GM19023 (cell line): Measurements from ENCODE around the gene PDE4D.

Experiments
- ATAC-seq: cut with Tn5 transposase; IDR thresholded peaks from one replicate; pipeline ENCODE4 v1.9.1; 2021; ENCODE audit warnings: mild to moderate bottlenecking, moderate library complexity; ENCODE audit not compliant: unreplicated experiment

Gene PDE4D

DNA sequence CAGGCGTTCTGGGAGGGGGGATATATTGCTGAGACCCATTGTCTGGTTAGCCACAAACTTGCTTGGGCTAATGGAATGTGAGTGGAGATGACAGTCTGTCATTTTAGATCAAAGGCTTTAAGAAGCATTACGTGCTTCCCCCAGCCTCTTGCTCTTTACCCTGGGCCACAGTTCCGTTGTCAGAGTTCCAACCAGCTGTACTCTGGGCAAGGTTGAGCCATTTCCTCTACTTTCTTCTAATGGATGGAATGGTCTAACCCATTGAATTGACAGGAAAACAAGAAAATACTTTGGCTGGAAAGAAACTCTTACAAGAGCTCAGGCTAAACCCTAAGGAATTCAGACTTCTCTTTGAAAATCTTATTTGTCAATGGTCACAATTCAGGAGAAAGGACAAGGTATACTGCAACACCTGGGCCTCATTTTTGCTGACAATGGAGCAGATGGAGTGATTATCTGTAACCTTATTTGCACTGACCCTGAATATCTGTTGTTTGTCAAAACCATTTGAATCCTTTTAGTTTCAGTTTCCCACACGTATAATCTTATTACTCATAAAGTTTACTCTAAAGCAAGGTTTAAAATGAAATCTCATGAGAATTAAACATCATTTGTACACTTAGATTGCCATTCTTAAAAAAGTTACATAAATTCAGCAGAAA lies 231.4 kb downstream of the PDE4D start:
- ATAC-seq, result peak; percentile 64

DNA sequence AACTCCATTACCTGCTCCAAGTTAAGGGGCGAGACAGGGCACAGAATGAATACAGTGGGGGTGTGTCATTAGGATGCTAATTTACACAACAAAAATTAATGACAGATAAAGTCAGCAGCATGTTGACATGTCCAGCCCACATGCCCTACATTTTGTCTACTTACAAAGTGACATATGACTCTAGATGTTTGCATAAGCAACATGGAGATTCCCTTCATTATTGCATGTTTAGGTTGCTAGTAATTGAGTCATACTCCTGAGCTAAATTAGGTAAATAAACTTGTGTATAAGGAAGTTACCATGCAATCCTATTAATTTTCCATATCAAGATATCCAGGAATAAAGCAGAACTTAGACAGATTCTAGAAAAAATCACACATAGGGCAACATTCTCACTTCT lies 232.2 kb downstream of the PDE4D start:
- no peak for ATAC-seq

DNA sequence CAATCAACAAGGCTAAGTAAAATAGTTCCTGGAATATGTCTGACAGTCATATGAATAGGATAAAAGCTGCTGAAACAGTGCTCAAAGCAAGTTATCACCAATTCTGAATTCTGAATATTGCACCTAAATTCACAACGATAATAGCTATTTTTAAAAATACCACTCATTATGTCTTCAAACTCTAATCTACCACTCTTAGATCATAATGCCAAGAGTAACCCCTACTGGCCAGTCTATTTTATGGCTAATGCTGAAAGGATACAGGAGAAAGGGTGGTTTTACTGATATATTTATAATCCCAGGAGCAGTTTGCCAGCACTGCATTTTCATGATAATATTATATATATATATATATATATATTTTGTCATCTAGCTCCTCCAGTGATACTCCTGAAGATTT lies 232.8 kb downstream of the PDE4D start:
- no peak for ATAC-seq

DNA sequence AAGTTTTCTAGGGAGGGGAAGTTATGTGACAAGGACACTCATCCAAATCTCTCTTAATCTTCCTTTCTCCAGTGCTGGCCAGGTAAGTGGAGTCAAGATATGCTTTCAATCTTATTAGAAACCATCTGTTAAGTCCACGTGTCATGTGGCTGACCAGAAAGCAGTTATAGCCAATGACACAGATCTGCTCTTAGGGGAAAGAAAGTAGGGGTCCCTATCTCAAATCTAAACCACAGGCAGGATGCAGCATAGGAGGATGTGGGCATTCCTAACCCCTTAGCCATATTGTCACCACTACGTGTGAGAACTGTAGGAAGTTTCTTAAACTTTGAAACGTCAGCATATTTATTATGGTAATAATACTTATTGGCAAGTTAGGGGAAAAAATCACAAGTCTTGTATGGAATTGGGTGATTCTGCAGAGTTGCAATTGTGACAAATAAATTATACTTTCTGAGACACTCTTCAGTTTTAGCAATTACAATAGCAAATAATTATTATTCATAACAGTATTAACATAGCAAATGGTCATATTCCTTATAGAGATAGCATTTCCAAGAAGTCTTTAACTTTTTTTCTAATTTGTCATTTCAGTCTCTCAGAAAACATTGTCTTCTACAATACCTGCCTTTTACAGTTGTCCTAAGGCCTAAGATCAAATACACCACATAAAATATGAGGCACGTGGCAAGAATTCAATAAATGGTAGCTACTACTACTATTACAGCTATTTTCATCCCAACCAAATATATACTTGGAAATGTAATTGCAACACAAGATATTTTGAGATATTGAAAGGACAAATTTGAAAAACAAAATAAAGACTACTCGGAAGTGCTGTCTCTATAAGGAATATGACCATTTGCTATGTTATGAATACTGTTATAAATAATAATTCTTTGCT lies 236.9 kb downstream of the PDE4D start:
- ATAC-seq, result no peak

DNA sequence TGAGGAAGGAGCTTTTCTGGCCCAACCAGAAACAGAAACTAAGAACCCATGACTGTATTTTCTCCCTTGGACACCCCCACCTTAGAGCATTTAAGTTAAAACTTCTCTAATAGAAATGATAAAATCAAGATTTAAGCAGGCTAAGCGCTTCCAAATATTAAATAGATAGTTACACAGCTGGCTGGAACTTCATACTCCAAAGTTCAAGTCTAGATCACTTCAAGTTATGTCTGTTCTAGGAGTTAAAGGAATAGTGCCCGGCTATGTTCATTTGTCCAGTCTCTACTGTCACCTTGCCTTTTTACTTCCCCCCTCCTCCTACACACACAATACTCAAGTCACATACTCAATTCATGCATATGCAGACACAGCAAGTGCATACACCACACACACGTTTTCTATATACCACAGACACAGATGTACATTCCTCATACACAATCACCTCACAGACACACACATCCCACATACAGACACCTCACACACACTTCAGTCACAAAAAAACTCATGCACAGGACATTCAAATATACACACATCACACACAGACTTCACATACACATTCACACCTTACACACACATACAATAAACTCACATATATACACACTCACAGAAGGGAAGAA lies 237.7 kb downstream of the PDE4D start:
- ATAC-seq, result no peak

DNA sequence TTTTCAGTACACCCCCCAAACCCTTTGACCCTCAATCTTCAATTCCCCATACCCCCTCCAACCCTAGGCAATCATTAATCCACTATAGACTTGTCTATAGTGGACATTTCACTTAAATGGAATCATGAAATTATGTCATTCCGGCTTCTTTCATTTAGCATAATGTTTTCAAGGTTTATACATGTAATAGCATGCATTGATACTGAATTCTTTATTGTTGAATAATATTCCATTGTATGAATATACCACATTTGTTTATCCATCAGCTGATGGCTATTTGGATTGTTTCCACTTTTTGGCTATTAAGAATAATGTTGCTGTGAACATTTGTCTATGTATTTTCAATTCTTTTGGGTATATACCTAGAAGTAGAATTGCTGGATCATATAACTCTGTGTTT lies 238.8 kb downstream of the PDE4D start:
- ATAC-seq, result no peak

DNA sequence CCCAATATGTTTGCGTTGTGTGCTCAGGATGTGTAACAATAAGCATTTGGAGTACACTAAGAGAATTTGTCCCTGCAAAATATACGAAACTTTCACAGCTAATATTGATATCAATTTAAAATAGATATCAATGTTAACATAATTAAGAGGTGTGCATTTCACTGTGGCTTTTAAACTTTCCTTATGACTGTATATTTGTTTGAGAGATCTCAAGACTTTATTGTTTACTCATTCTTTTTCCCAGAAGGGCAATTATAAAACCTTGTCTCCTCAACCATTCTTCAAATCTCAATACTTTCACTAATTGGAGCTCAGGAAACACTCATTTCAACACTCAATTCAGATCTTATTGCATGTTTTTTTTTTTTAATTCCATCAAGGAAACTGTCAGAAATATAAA lies 241.1 kb downstream of the PDE4D start:
- ATAC-seq, result no peak

DNA sequence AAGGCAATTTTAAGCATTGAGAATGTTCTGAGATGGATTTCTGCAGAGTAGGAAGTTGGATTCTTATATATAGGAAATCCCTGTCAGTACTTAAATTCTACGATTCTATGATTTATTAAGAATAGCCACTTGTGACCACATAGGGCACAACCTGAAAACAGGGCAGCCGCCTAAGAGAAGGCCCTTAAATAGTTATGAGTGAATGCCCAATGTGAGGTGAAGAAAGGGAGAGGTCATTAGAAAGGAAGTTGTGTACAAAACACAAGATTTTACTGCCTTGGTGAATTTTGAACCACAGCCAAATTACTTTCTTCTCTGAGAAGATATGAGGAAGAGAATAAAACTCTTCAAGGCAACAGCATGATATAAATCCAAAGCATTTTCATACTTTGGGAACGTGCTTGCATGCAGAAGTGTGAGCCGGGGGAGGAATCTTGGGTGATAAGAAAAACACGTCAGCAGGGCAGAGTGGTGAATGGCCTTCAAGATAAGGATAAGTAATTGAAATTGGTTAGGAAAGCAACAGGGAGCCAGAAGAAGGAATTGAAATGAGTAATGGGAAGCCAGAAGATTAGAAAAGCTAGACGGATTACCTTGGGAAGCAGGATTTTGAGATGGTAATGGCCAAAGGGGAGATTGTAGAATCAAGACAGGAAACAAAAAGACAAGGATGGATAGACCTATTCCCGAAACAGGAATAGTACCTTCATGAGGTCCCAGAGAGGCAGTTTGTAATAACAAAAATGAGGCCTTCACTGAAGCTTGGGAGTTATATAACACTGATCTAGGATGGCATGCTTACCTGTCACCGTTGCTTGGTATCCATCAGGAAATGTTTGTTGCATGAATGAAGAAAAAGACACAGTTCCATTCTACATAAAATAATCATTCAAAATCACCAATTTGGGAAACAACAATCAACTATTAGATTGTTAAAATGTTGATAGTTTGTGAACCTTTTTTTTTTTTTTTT lies 244.3 kb downstream of the PDE4D start:
- ATAC-seq, result no peak

DNA sequence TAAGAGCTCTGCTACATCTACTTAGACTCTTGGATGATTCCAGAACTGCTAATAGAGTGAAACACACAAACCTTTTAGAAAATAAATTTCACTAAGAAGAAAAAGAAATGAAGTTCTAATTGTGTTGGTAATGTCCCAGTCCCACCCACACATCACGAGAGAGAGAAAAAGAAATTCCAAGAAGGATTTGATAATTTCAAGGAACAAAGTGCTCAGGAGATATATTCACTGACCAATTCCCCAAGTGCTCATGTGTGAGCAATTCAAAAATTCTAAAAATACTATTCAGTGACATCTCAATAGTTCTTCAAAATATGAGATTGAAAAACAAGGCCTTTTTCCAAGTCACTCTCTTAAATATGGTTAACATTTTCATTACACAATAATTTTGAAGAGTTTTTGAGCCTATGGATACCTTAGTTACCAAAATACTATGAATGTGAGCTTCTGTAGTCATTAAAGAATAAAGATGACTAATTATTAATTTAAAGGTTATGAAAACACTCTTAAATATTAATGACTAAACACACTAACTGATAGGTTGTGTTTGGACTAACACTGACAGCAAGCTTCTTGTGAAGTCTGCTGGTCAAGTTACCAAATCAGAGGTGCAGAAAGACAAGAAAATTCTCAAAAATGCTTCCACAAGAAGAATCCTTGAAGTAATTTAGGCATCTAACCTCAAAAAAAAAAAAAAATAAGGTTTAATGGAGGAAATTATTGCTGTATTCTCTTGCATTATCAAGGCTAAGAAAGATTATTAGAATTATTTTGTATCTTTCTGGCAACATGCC lies 245.3 kb downstream of the PDE4D start:
- no peak for ATAC-seq

DNA sequence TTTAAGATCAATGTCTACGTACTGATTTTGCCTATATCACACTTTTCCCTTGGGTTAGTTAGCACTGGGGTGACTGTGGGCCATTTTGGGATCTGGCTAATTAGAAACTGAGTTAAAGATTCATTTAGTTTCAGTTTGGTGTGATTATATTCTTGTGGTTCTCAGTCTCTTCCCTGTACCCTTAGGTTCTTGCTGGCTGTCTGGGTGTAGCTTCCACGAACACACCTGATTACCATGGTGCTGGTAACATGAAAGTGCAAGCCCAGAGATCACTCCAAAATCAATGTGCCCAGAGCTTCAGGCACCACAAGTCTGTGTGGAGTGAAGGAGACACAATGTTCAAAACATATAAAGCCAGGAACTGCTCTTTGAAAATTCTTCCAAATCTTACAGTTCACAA lies 248.1 kb downstream of the PDE4D start:
- no peak for ATAC-seq

DNA sequence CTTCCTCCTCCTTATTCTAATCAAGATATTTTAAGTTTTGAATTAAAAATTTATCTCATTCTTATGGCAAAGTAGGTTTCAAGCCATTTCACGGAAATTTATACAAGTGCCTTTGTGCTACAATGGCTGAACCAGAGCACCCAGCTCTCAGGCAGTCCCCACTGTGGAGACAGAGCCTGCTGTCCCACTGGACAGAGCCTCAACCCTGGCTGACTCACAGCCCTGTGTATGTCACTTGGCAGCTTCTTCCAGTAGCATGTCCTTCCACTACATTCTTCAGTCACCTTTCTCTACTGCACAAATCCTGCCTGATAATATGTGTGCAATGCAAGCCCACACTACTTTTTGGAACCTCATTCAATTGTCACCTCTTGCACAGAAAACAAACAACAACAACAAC lies 253.1 kb downstream of the PDE4D start:
- no peak for ATAC-seq

DNA sequence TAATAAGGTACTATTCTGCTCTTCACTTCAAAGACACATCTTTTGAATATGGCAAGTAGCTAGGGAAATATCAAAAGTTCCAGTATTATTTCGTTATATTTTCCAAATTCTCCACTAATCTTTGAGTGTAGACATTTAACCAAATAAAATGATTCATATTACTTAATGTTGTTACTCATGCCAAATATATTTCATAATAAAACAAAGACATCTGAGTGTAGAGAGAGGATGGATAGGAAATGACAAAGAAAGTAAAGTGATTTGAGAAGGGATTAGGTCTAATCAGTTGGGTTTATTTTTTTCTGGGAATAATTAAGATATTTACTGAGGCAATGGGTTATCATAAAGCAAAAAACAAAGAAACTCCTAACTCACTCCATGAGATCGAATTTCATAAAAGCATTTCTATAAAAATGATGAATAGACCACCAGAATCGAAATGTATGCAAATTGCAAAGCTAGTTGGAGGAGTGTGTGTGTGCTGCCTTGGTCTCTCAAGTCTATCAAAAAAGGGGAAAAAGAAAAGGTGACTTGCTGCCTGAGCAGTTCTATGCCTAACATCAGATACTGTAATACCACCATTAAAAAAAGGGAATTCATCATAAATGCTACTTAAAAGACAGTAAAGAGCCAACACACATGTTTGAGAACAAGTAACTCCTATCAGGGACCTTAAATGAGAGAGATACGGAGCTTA lies 255.5 kb downstream of the PDE4D start:
- no peak for ATAC-seq

DNA sequence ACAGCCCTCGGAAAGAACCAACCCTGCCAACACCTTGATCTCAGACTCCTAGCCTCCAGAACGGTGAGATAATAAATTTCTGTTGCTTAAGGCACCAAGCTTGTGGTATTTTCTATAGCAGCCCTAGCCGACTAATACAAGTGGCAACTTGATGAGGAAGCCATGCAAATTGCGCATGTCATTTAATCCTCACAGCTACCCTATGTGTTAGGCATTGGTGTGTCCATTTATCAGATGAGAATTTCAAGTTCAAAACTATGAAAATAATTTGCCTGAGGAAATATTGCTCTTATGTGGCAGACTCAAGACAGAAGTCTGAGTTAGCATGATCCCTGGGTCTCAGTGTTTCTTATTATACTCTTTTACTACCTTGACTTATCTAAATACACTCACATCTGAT lies 264.0 kb downstream of the PDE4D start:
- no peak for ATAC-seq

DNA sequence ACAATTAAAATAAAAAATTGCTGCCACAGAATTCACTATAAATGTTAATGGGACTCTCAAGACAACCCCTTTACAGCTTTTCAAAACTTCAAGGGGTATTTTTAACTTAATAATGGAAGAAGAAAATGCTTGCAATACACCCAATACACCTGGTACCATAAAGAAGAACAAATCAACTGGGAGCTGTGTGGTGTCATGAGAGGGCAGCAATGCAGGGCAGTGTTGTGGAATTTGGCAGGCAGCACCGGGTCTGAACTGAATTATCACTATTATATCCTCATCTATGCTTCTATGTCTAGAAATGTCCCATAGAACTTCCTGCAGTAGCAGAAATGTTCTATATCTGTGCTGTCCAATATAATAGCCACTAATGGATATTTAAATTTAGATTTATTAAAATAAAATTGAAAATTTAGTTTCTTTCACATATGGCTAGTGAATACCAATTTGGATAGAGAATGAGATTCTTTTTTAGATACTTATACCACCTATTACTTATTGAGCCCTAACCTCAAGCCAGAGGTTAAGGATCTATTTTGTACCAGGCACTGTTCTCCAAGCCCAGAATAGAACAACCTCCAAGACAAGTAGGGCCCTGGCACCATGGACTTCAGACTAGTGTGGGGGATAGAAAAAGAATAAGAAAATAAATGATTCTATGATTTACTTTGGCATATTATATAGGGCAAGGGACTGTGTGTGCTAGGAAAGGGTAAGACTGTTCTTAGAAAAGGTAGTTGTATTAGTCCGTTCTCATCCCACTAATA lies 265.3 kb downstream of the PDE4D start:
- ATAC-seq, result no peak

DNA sequence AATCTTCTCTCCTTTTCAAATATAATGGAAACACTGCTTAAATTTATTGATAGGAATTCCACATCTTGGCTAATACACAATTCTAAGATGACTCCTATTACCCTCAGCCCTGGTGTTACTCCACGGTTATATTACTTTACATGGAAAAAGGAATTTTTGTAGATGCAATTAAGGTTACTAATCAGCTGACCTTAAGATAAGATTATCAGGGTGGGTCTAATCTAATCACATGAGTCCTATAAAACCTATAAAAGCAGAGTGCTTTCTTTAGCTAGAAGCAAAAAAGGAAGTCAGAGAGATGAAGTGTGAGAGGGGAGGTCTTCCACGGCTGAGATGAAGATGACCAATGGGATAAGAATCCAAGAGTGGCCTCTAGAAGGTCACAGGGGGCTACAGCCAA lies 268.6 kb downstream of the PDE4D start:
- ATAC-seq, result no peak

DNA sequence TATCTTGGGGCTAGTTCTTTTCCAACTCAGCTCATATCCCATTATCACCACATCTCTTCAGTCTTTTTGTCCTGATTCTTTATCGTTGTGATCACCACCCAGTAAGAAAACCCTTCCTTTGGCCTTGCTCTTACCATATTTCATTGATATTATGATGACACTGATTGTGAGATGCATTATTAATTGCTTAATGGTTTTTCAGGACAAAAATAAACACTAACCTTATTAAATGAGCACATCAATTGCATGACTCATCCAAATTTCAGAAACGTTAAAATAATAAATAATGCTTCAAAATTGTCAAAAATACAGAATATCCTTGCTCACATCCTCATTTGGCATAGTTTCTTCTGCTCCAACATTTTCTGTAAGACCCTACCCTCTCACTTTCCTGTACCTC lies 270.7 kb downstream of the PDE4D start:
- ATAC-seq, result no peak

DNA sequence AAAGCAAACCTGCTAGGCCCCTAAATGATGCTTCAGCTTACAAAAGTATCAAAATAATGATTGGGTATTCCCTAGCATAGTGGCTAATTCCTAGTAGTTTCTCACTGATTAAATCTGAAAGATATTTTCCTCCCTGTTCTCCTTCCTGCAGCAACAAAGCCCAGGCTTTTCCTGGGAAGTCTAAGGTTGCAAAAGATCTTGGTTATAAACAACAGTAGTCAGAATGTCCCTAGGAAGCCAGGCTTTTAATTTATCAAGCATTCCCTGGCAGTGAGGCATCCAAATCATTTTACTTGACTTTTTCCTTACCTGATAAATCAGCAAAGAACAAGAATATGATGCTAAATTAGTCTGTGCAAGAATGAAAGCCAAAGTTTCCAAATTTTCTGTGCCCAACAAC lies 272.0 kb downstream of the PDE4D start:
- ATAC-seq, result no peak

DNA sequence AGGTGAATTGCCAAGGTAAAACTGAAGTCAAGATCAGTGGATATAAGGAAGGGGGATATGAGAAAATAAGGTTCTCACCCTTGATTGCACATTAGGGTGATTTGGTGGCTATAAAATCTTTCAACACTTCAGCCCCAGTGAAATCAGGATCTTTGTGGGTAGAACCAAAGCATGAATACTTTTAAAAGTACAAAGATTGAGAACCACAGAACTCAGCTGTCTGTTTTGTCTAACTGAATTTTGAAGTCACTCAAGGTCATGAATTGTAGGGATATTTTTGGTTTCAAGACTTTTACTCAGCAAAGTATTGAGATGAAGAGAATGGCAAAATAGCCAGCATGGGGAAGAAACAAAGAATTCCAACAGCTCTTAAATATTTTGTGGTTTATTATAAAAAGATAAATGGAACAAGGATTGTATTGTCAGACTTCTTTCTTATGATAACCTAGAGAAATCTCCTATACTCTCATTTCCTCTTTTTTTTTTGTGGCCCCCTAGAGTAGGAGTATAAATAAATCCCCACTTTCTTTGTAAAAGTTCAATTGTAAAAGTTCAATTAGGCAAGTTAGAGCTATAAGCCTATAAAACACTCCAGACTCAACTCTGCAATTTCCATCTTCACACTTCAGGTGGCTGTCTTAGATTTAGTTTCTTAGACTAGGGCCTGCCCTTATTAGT lies 272.9 kb downstream of the PDE4D start:
- ATAC-seq, result no peak
